Endothelial cell of umbilical vein (primary cell): ENCODE results near the gene CDR2L. TPM values are rescaled to one million over a fixed set of nuclear protein-coding genes. Genes with fewer than 3 reads are reported as not detected.

Source experiments
- BruUV-seq: library from RNA; stranded (reverse); fragments of 400-500 nt; replicated peaks from 2 replicates; lab custom pipeline; 2021; lab: Mats Ljungman, UMichigan
- CTCF ChIA-PET: fragments of 300-600, 350-600 bp; sonication (Branson Sonifier 250); formaldehyde crosslinking; loops from one replicate; lab custom pipeline; 2021; ENCODE audit warnings: antibody characterized with exemption, inconsistent platforms; lab: Charles Lee
- POLR2A ChIA-PET: fragments of 300-600, 350-600 bp; sonication (Branson Sonifier 250); formaldehyde crosslinking; loops from one replicate; lab custom pipeline; 2021; ENCODE audit warnings: antibody characterized with exemption, inconsistent platforms; lab: Charles Lee
- DNase-seq: peaks from one replicate; pipeline ENCODE4 v3.0.0-alpha.2; 2011; ENCODE audit warnings: low read depth, low spot score
- FAIRE-seq: peaks from 2 replicates; lab custom pipeline; 2011; peaks lifted over from hg19 to GRCh38; lab: Jason Lieb, UNC
- H2AFZ ChIP-seq: 2 replicates; pipeline ENCODE4 v1.6.0; 2012; ENCODE audit warnings: low read depth, low read length, control low read depth, inconsistent platforms
- H3K27ac ChIP-seq: 2 replicates; pipeline ENCODE4 v1.5.1; 2011; ENCODE audit warnings: low read depth, mild to moderate bottlenecking, control low read depth, low read length, moderate library complexity; ENCODE audit not compliant: insufficient read depth
- H3K27me3 ChIP-seq, 2 experiments: 2 replicates each; pipeline versions ENCODE4 v1.6.0 to v1.6.1; 2011; ENCODE audit warnings: low read length in 2 of 2, mixed read lengths in 1 of 2; ENCODE audit not compliant: control insufficient read depth in 2 of 2, insufficient read depth in 2 of 2
- H3K36me3 ChIP-seq, 2 experiments: 2 replicates in 1 of 2; 3 replicates in 1 of 2; pipeline ENCODE4 v1.5.1; 2011; ENCODE audit warnings: low read length in 2 of 2, mild to moderate bottlenecking in 1 of 2, moderate library complexity in 1 of 2; ENCODE audit not compliant: control insufficient read depth in 2 of 2, insufficient read depth in 2 of 2; ENCODE audit errors: extremely low read depth in 1 of 2
- H3K4me1 ChIP-seq: 3 replicates; pipeline ENCODE4 v1.5.1; 2011; ENCODE audit warnings: mild to moderate bottlenecking, low read length; ENCODE audit not compliant: control insufficient read depth, insufficient read depth; ENCODE audit errors: extremely low read depth
- H3K4me2 ChIP-seq: 2 replicates; pipeline ENCODE4 v1.6.1; 2011; ENCODE audit warnings: low read length, control low read depth, mixed read lengths; ENCODE audit not compliant: insufficient read depth
- H3K4me3 ChIP-seq, 3 experiments: fragments of 200-600 bp in 1 of 3; sonication (generic), shearing (Covaris generic) in 1 of 3; replicated peaks in 1 of 3; 2 replicates each; pipeline ENCODE4 v1.5.1; 2011 to 2016; ENCODE audit warnings: control low read depth in 3 of 3, low read length in 3 of 3, mild to moderate bottlenecking in 2 of 3, inconsistent platforms in 1 of 3, low read depth in 1 of 3, moderate library complexity in 1 of 3; ENCODE audit not compliant: insufficient read depth in 1 of 3
- H3K79me2 ChIP-seq: 2 replicates; pipeline ENCODE4 v1.6.0; 2012; ENCODE audit warnings: low read length, inconsistent platforms; ENCODE audit not compliant: control insufficient read depth, insufficient read depth
- H3K9ac ChIP-seq: replicated peaks from 2 replicates; pipeline ENCODE3; 2011; ENCODE audit warnings: low read length, control low read depth; ENCODE audit not compliant: insufficient read depth; ENCODE audit errors: extremely low read depth
- H3K9me1 ChIP-seq: replicated peaks from 3 replicates; pipeline ENCODE4 v1.6.0; 2011; ENCODE audit warnings: mild to moderate bottlenecking, low read length; ENCODE audit not compliant: control insufficient read depth, insufficient read depth; ENCODE audit errors: extremely low read depth
- H3K9me3 ChIP-seq: replicated peaks from 2 replicates; pipeline ENCODE4 v1.5.1; 2012; ENCODE audit warnings: low read length, inconsistent platforms; ENCODE audit not compliant: control insufficient read depth, insufficient read depth
- H4K20me1 ChIP-seq: replicated peaks from 2 replicates; pipeline ENCODE3; 2011; ENCODE audit warnings: mild to moderate bottlenecking, low read length; ENCODE audit not compliant: control insufficient read depth, insufficient read depth; ENCODE audit errors: extremely low read depth
- CTCF ChIP-seq, 2 donors: IDR thresholded peaks; 1 replicate in 1 of 2; 2 replicates in 1 of 2; pipeline ENCODE4 v1.5.1; 2011; ENCODE audit warnings: low read length in 2 of 2, mild to moderate bottlenecking in 2 of 2, moderate library complexity in 2 of 2, control low read depth in 1 of 2, inconsistent platforms in 1 of 2, low read depth in 1 of 2; ENCODE audit not compliant: insufficient read depth in 1 of 2; ENCODE audit errors: extremely low read depth in 1 of 2
- EZH2 ChIP-seq: IDR thresholded peaks from 2 replicates; pipeline ENCODE4 v1.6.1; 2012; ENCODE audit warnings: borderline replicate concordance, low read depth, mild to moderate bottlenecking, moderate library complexity, low read length, inconsistent platforms; ENCODE audit not compliant: severe bottlenecking
- FOS ChIP-seq: IDR thresholded peaks from 2 replicates; pipeline ENCODE4 v1.6.1; 2011; ENCODE audit warnings: mild to moderate bottlenecking, low read length, moderate library complexity, borderline replicate concordance; ENCODE audit not compliant: insufficient read depth
- GATA2 ChIP-seq: IDR thresholded peaks from 2 replicates; pipeline ENCODE4 v1.7.0; 2011; ENCODE audit warnings: low read depth, mild to moderate bottlenecking, moderate library complexity, mixed read lengths, low read length; ENCODE audit not compliant: insufficient read length, insufficient read depth
- JUN ChIP-seq: IDR thresholded peaks from 2 replicates; pipeline ENCODE4 v1.6.1; 2011; ENCODE audit warnings: borderline replicate concordance, low read depth; ENCODE audit not compliant: insufficient read length, insufficient read depth
- MYC ChIP-seq: IDR thresholded peaks from one replicate; pipeline ENCODE4 v1.6.1; 2011; ENCODE audit warnings: mild to moderate bottlenecking, low read depth, low read length
- POLR2A ChIP-seq: IDR thresholded peaks from 2 replicates; pipeline ENCODE4 v1.6.1; 2012; ENCODE audit warnings: low read depth, mild to moderate bottlenecking, control low read depth, low read length
- POLR2AphosphoS5 ChIP-seq: IDR thresholded peaks from 2 replicates; pipeline ENCODE4 v1.6.1; 2012; ENCODE audit warnings: low read depth, mild to moderate bottlenecking, control low read depth, low read length, moderate library complexity; ENCODE audit not compliant: insufficient read depth
- dilution Hi-C: fragments of 300-500 bp; cut with MboI; formaldehyde crosslinking; loops from one replicate; pipeline ENCODE4 v1.15.0; 2019; ENCODE audit warnings: low sequenced_read_pairs; ENCODE audit not compliant: extremely low pct_ligation_motif_present
- intact Hi-C: fragments of 100-400 bp; cut with micrococcal nuclease; formaldehyde crosslinking; loops from one replicate; pipeline ENCODE4 v1.10.0; 2022
- polyA plus RNA-seq, 4 experiments: library from polyadenylated mRNA; depleted of rRNA in 3 of 4; stranded (reverse) in 3 of 4; unstranded in 1 of 4; fragments of >200 nt; gene quantifications; 2 replicates each; pipeline versions ENCODE4 v1.2.1 to v1.2.3, GENCODE V29; 2011 to 2012; ENCODE audit warnings: missing spikeins in 1 of 4
- total RNA-seq: library from RNA; stranded (reverse); gene quantifications from 2 replicates; pipeline ENCODE4 v1.2.3, GENCODE V29; 2021
- TF ChIP-seq, protein P1 (sequence below): IDR thresholded peaks from 2 replicates; pipeline ENCODE4 v1.6.1; 2011; ENCODE audit not compliant: insufficient read depth, insufficient read length

Gene CDR2L
- total and polyA plus RNA-seq, 2 donors (not counting 3 experiments of a cell fraction or from before 2014, with no cell fraction given), result 22.2 to 34.9 TPM

DNA sequence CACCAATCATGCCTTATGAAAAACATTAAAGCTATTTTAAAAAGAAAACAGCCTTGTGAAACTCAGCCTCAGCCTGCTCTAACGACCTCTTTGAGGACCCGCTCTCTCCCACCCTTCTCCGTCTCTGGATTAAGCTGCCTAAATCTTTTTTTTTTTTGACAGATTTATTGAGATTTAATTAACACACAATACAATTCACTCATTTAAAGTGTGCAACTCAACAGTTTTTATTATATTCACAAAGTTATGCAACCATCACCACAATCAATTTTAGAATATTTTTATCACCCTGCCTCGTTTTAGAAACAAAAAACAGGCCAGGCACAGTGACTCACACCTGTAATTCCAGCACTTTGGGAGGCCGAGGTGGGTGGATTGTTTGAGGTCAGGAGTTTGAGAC, 8.4 kb downstream of the CDR2L start:
- intact Hi-C loops, result no loop called here
- no peaks in the 10 kb centered on the region for H4K20me1 ChIP-seq
- CTCF ChIA-PET, result interaction anchor here (0.9 to 1.0 kb wide), 2 partner anchors 9 to 260 kb away, joined by 3 read pairs; no protein-coding TSS in a partner anchor
- dilution Hi-C loops, result no loop called here
- H2AFZ ChIP-seq, result no peak overlapping the region
- TF ChIP-seq MYC (no peak), CTCF (IDR thresholded peaks at IDR 0.05; ENCODE audit: extremely low read depth in 1 of 2, insufficient read depth in 1 of 2, low read depth in 1 of 2, low read length in 2 of 2) (no peak), EZH2 (no peak), POLR2AphosphoS5 (no peak), GATA2 (no peak), JUN (no peak), FOS (no peak), POLR2A (no peak)
- TF ChIP-seq, protein P1, sequence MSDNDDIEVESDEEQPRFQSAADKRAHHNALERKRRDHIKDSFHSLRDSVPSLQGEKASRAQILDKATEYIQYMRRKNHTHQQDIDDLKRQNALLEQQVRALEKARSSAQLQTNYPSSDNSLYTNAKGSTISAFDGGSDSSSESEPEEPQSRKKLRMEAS, result no peak
- DNase-seq, result no peak
- FAIRE-seq, result no peak
- H3K9me3 ChIP-seq, result no peaks in the 10 kb centered on the region
- peaks cover 5% of the 10 kb centered on the region for H3K79me2 ChIP-seq
- no peaks in the 10 kb centered on the region for H3K27me3 ChIP-seq
- no peak overlapping the region for H3K9ac ChIP-seq
- H3K4me2 ChIP-seq, result no peak overlapping the region
- no peak overlapping the region for H3K27ac ChIP-seq
- H3K9me1 ChIP-seq, result no peaks in the 10 kb centered on the region
- POLR2A ChIA-PET, result no interaction called here
- no TSS peak for BruUV-seq
- no peaks in the 10 kb centered on the region for H3K4me1 ChIP-seq
- H3K4me3 ChIP-seq, result no peak overlapping the region
- peaks cover 0 to 4% of the 10 kb centered on the region in 2 experiments for H3K36me3 ChIP-seq
